IPS DF 4.7 (cell line): ENCODE data around the gene PROX1.
A peak's percentile ranks its signal among the peaks of the same experiment; 100 is the strongest.

Experiments used
- DNase-seq: peaks from one replicate; pipeline ENCODE4 v3.0.0-alpha.2; 2013; ENCODE audit warnings: low spot score; ENCODE audit errors: extremely low read depth

Gene PROX1

GRCh38 chr1:213987927-213988506 lies at the start of gene PROX1:
PROX1 (plus strand) TSS chr1:213987973; CDS start chr1:213996536, 8,563 bp downstream.
- DNase-seq, result no peak

GRCh38 chr1:213938776-213939175 lies 49.0 kb upstream of the PROX1 start:
- no peak for DNase-seq

GRCh38 chr1:213939888-213940287 lies 47.9 kb upstream of the PROX1 start:
- no peak for DNase-seq

- DNase-seq, result no peak
These were observed 46.8 kb upstream of the PROX1 start for GRCh38 chr1:213940947-213941346.

- DNase-seq, result no peak
These were observed 45.7 kb upstream of the PROX1 start for GRCh38 chr1:213942061-213942460.

- DNase-seq, result peak; percentile 7
These were observed 40.5 kb upstream of the PROX1 start for GRCh38 chr1:213947200-213947801.

GRCh38 chr1:213951876-213952275 lies 35.9 kb upstream of the PROX1 start:
- no peak for DNase-seq

- no peak for DNase-seq
These were observed 34.0 kb upstream of the PROX1 start for GRCh38 chr1:213953806-213954205.

- DNase-seq, result no peak
These were observed 31.4 kb upstream of the PROX1 start for GRCh38 chr1:213956295-213956770.

- DNase-seq, result no peak
These were observed 29.4 kb upstream of the PROX1 start for GRCh38 chr1:213958346-213958745.

- no peak for DNase-seq
These were observed 26.8 kb upstream of the PROX1 start for GRCh38 chr1:213960963-213961362.

GRCh38 chr1:213962508-213962907 lies 25.3 kb upstream of the PROX1 start:
- DNase-seq, result no peak

- DNase-seq, result no peak
These were observed 21.7 kb upstream of the PROX1 start for GRCh38 chr1:213966122-213966521.

- DNase-seq, result no peak
These were observed 19.5 kb upstream of the PROX1 start for GRCh38 chr1:213968146-213968825.

GRCh38 chr1:213969958-213970555 lies 17.7 kb upstream of the PROX1 start:
- no peak for DNase-seq

- no peak for DNase-seq
These were observed 15.6 kb upstream of the PROX1 start for GRCh38 chr1:213972141-213972540.

- no peak for DNase-seq
These were observed 14.6 kb upstream of the PROX1 start for GRCh38 chr1:213973129-213973528.

- DNase-seq, result no peak
These were observed 10.9 kb upstream of the PROX1 start for GRCh38 chr1:213976665-213977485.

- no peak for DNase-seq
These were observed 10.3 kb upstream of the PROX1 start for GRCh38 chr1:213977486-213977842.

- DNase-seq, result no peak
These were observed 9.9 kb upstream of the PROX1 start for GRCh38 chr1:213977909-213978308.

GRCh38 chr1:213979751-213980586 lies 7.8 kb upstream of the PROX1 start:
- DNase-seq, result no peak
